SH-SY5Y (cell line): Measurements from ENCODE around the gene KRTAP4-9.

ENCODE experiments used
- GATA2 ChIP-seq: IDR thresholded peaks from 2 replicates; pipeline ENCODE4 v1.6.1; 2011; ENCODE audit warnings: mild to moderate bottlenecking, low read depth, low read length
- GATA3 ChIP-seq: IDR thresholded peaks from 2 replicates; pipeline ENCODE4 v1.6.1; 2011; ENCODE audit warnings: low read depth, mild to moderate bottlenecking, low read length, moderate library complexity

DNA sequence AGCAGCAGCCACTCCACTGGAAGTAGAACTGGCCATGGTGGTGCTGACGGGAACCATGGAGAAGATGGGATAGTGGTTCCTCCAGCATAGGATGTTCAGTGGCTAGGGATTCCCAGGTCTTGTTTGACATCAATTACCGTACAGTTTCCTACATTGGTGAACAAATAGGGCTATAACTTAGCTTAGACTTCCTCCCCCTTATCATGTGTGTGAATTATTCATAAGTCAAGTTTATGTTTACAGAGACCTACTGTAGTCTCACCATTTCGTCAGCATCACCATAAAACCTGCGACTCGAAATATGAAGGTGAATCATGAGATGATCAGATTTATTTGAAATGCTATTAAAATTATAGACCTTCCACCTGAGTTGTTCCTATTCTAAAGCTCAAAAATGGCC lies 46.4 kb upstream of the KRTAP4-9 start:
- TF ChIP-seq GATA2, result no peak
- no peak for TF ChIP-seq GATA3
